GM12865 (cell line): Measurements from ENCODE around the gene HBB.

Experiments
- DNase-seq: peaks from one replicate; pipeline ENCODE4 v3.0.0; 2010; ENCODE audit warnings: low read depth
- H3K4me3 ChIP-seq: 2 replicates; pipeline ENCODE4 v1.5.1; 2011; ENCODE audit warnings: mild to moderate bottlenecking, low read depth, low read length, control low read depth
- TF ChIP-seq, protein P1 (sequence below): IDR thresholded peaks from 2 replicates; pipeline ENCODE4 v1.5.1; 2011; ENCODE audit warnings: low read length, control low read depth, low read depth, inconsistent platforms; ENCODE audit not compliant: insufficient read depth; ENCODE audit errors: missing control alignments

HBB gene

DNA sequence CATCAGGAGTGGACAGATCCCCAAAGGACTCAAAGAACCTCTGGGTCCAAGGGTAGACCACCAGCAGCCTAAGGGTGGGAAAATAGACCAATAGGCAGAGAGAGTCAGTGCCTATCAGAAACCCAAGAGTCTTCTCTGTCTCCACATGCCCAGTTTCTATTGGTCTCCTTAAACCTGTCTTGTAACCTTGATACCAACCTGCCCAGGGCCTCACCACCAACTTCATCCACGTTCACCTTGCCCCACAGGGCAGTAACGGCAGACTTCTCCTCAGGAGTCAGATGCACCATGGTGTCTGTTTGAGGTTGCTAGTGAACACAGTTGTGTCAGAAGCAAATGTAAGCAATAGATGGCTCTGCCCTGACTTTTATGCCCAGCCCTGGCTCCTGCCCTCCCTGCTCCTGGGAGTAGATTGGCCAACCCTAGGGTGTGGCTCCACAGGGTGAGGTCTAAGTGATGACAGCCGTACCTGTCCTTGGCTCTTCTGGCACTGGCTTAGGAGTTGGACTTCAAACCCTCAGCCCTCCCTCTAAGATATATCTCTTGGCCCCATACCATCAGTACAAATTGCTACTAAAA, at the start of gene HBB:
HBB (minus strand) TSS at position 340 of the 579 bp plus-strand sequence; CDS start at position 290, 50 bp downstream.
- no peak for DNase-seq
- TF ChIP-seq, protein P1, sequence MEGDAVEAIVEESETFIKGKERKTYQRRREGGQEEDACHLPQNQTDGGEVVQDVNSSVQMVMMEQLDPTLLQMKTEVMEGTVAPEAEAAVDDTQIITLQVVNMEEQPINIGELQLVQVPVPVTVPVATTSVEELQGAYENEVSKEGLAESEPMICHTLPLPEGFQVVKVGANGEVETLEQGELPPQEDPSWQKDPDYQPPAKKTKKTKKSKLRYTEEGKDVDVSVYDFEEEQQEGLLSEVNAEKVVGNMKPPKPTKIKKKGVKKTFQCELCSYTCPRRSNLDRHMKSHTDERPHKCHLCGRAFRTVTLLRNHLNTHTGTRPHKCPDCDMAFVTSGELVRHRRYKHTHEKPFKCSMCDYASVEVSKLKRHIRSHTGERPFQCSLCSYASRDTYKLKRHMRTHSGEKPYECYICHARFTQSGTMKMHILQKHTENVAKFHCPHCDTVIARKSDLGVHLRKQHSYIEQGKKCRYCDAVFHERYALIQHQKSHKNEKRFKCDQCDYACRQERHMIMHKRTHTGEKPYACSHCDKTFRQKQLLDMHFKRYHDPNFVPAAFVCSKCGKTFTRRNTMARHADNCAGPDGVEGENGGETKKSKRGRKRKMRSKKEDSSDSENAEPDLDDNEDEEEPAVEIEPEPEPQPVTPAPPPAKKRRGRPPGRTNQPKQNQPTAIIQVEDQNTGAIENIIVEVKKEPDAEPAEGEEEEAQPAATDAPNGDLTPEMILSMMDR: no peak
- no peak within 1 kb of the TSS for H3K4me3 ChIP-seq

- TF ChIP-seq, protein P1: no peak
- DNase-seq: no peak
- H3K4me3 ChIP-seq: no peak overlapping the region
These were observed 48.7 kb upstream of the HBB start for GRCh38 chr11:5275369-5276110.

- no peak for DNase-seq
- H3K4me3 ChIP-seq: no peak overlapping the region
- TF ChIP-seq, protein P1: no peak
These were observed 47.5 kb upstream of the HBB start for GRCh38 chr11:5274395-5274794.

- TF ChIP-seq, protein P1: no peak
- no peak overlapping the region for H3K4me3 ChIP-seq
- DNase-seq: no peak
These were observed 45.6 kb upstream of the HBB start for GRCh38 chr11:5272395-5273017.

DNA sequence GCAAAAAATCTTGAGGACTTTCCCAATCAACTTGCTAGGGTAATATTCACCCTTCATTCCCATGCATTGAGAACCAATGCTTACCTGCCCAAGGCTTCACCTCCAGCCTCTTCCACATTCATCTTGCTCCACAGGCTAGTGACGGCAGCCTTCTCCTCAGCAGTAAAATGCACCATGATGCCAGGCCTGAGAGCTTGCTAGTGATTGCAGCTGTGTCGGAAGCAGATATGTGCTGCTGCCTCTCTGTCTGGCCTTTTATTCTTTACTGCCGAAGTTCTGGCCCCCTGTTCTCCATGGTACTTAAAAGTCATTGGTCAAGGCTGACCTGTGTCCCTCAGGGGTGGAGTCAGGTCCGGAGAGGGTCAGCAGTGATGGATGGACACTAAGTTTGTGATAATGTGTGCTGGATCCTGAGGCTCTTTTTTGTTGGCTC, 42.9 kb upstream of the HBB start, which contains the start of gene HBE1:
HBE1 (minus strand) TSS at position 231 of the 433 bp plus-strand sequence; CDS start at position 176, 55 bp downstream.
- no peak for DNase-seq
- TF ChIP-seq, protein P1: no peak
- no peak within 1 kb of the TSS for H3K4me3 ChIP-seq

DNA sequence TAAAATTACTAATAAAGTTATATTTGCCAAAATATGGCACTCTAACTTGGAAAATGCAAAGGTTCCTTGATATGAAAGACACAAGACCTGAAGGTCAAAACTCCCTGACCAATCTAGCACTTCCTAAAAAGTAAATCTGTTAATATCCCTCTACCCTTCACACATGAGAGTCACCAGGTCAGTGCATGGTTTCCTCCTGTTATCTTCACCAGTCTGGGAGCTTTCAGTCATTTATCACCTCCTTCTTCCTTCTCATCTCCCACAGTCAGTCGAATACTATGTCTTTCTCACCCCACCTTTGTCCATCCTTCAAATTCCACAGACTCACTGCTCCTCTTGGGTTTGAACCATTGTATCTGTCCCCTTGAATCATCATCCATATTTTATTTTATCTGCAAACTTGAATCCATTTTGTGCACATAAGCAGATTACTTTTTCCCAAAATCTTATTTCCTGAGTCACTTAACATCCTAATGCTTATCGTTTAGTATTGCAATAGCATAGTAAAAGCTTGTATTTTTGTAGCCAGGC, 40.2 kb upstream of the HBB start:
- TF ChIP-seq, protein P1: no peak
- no peak for DNase-seq
- no peak overlapping the region for H3K4me3 ChIP-seq
